HepG2 (cell line): ENCODE data around the gene SRCAP. TPM values are rescaled to one million over a fixed set of nuclear protein-coding genes. Genes with fewer than 3 reads are reported as not detected.

Experiments used
- AKAP8 ChIP-seq: sonication (generic); formaldehyde crosslinking; IDR thresholded peaks from 2 replicates; pipeline ENCODE4 v1.5.1; 2020; ENCODE audit warnings: mild to moderate bottlenecking, missing genetic modification reagents
- ATF3 ChIP-seq: sonication (generic); formaldehyde crosslinking; IDR thresholded peaks from 2 replicates; pipeline ENCODE4 v1.4.0; 2020; ENCODE audit warnings: missing genetic modification reagents
- BRF2 ChIP-seq: sonication (generic); formaldehyde crosslinking; IDR thresholded peaks from 2 replicates; pipeline ENCODE4 v1.8.1; 2022; ENCODE audit warnings: mild to moderate bottlenecking, missing genetic modification reagents
- E2F2 ChIP-seq: sonication (generic); formaldehyde crosslinking; IDR thresholded peaks from 2 replicates; pipeline ENCODE4 v1.4.0; 2020; ENCODE audit warnings: missing genetic modification reagents, borderline replicate concordance
- HNF1B ChIP-seq: sonication (generic); formaldehyde crosslinking; IDR thresholded peaks from 2 replicates; pipeline ENCODE4 v1.5.1; 2020; ENCODE audit warnings: mild to moderate bottlenecking, moderate library complexity, missing genetic modification reagents
- IKZF4 ChIP-seq: sonication (generic); formaldehyde crosslinking; IDR thresholded peaks from 2 replicates; pipeline ENCODE4 v1.5.1; 2020; ENCODE audit warnings: borderline replicate concordance, mild to moderate bottlenecking, low read depth, missing genetic modification reagents; ENCODE audit errors: not compliant biosample characterization
- PAXIP1 ChIP-seq: sonication (generic); formaldehyde crosslinking; conservative IDR thresholded peaks from 2 replicates; pipeline ENCODE4 v1.4.0; 2020; ENCODE audit warnings: mild to moderate bottlenecking, missing genetic modification reagents, moderate library complexity
- PPARG ChIP-seq: conservative IDR thresholded peaks from 2 replicates; pipeline ENCODE4 v1.6.1; 2016; ENCODE audit warnings: missing biosample characterization, missing genetic modification reagents
- RNF219 ChIP-seq: sonication (generic); formaldehyde crosslinking; IDR thresholded peaks from 2 replicates; pipeline ENCODE4 v1.5.0; 2020; ENCODE audit warnings: mild to moderate bottlenecking, missing genetic modification reagents
- SMYD3 ChIP-seq: sonication (generic); formaldehyde crosslinking; IDR thresholded peaks from 2 replicates; pipeline ENCODE4 v1.8.1; 2023; ENCODE audit warnings: mild to moderate bottlenecking, missing genetic modification reagents
- SNAPC2 ChIP-seq: sonication (generic); formaldehyde crosslinking; IDR thresholded peaks from 2 replicates; pipeline ENCODE4 v1.8.1; 2022; ENCODE audit warnings: mild to moderate bottlenecking, missing genetic modification reagents
- TGIF2 ChIP-seq: IDR thresholded peaks from 2 replicates; pipeline ENCODE4 v1.6.1; 2016; ENCODE audit warnings: control low read depth, missing compliant biosample characterization
- ZSCAN31 ChIP-seq: sonication (generic); formaldehyde crosslinking; IDR thresholded peaks from 2 replicates; pipeline ENCODE4 v1.5.0; 2020; ENCODE audit warnings: low read depth, mild to moderate bottlenecking, missing genetic modification reagents
- polyA plus RNA-seq, 8 experiments: library from polyadenylated mRNA; depleted of rRNA in 3 of 8; stranded (reverse) in 7 of 8; unstranded in 1 of 8; fragments of >200 nt; fragmentation: Illumina TruSeq in 4 of 8; extraction: Trizol in 4 of 8; gene quantifications; 2 replicates each; pipeline versions ENCODE4 v1.2.1 to v1.2.3, GENCODE V29; 2011 to 2016; ENCODE audit warnings: low read depth in 4 of 8, missing spikeins in 1 of 8, mixed read lengths in 1 of 8; ENCODE audit not compliant: insufficient read depth in 1 of 8
- total RNA-seq, 5 experiments: library from RNA; depleted of rRNA; stranded (reverse); fragments of >200 nt; fragmentation: Illumina TruSeq; extraction: Trizol; gene quantifications; 2 replicates each; pipeline ENCODE4 v1.2.3, GENCODE V29; 2016; ENCODE audit warnings: low read depth in 1 of 5

SRCAP gene
- total and polyA plus RNA-seq, 2 of the 13 experiments (the other 11 are each of a cell fraction or from before 2014, with no cell fraction given), result 4.9 to 9.0 TPM

- no peak for TF ChIP-seq RNF219 (CRISPR knock-in tag)
- TF ChIP-seq PAXIP1 (CRISPR knock-in tag), result no peak
- no peak for TF ChIP-seq IKZF4
- TF ChIP-seq HNF1B, result 0 out of 2 replicates have a peak, but pooled peaks have one; percentile 3
- no peak for TF ChIP-seq SMYD3 (CRISPR knock-in tag)
- TF ChIP-seq ZSCAN31 (CRISPR knock-in tag), result peak; percentile 48; the same call in 1 of the 2 replicates
- 0 out of 2 replicates have a peak, but pooled peaks have one; percentile 28 for TF ChIP-seq TGIF2
- TF ChIP-seq E2F2, result peak; percentile 42; the same call in 1 of the 2 replicates
- TF ChIP-seq SNAPC2 (CRISPR knock-in tag), result 0 out of 2 replicates have a peak, but pooled peaks have one; percentile 4
- TF ChIP-seq AKAP8, result no peak
- peak; percentile 57; the same call in 1 of the 2 replicates for TF ChIP-seq PPARG (CRISPR knock-in tag)
- no peak; the same call in 1 of the 2 replicates for TF ChIP-seq ATF3 (CRISPR knock-in tag)
- TF ChIP-seq BRF2, result no peak
Measured at GRCh38 chr16:30651124-30652004, 47.6 kb upstream of the SRCAP start (continued).
